Measurements from ENCODE around the gene TSPYL6. TPM values are rescaled to one million over a fixed set of nuclear protein-coding genes. Genes with fewer than 3 reads are reported as not detected.
A peak's percentile ranks its signal among the peaks of the same experiment; 100 is the strongest.

Gene TSPYL6
- total RNA-seq, 4 donors from 2014 or later: 0.32 TPM; not detected in 3

- no peak for ATAC-seq (ENCODE audit: low FRiP score)
- DNase-seq (ENCODE audit: low spot score): no peak
- TF ChIP-seq, protein P1, sequence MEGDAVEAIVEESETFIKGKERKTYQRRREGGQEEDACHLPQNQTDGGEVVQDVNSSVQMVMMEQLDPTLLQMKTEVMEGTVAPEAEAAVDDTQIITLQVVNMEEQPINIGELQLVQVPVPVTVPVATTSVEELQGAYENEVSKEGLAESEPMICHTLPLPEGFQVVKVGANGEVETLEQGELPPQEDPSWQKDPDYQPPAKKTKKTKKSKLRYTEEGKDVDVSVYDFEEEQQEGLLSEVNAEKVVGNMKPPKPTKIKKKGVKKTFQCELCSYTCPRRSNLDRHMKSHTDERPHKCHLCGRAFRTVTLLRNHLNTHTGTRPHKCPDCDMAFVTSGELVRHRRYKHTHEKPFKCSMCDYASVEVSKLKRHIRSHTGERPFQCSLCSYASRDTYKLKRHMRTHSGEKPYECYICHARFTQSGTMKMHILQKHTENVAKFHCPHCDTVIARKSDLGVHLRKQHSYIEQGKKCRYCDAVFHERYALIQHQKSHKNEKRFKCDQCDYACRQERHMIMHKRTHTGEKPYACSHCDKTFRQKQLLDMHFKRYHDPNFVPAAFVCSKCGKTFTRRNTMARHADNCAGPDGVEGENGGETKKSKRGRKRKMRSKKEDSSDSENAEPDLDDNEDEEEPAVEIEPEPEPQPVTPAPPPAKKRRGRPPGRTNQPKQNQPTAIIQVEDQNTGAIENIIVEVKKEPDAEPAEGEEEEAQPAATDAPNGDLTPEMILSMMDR (IDR thresholded peaks at IDR 0.05): no peak
Measured at GRCh38 chr2:54258166-54258565, 2.1 kb upstream of the TSPYL6 start.

DNA sequence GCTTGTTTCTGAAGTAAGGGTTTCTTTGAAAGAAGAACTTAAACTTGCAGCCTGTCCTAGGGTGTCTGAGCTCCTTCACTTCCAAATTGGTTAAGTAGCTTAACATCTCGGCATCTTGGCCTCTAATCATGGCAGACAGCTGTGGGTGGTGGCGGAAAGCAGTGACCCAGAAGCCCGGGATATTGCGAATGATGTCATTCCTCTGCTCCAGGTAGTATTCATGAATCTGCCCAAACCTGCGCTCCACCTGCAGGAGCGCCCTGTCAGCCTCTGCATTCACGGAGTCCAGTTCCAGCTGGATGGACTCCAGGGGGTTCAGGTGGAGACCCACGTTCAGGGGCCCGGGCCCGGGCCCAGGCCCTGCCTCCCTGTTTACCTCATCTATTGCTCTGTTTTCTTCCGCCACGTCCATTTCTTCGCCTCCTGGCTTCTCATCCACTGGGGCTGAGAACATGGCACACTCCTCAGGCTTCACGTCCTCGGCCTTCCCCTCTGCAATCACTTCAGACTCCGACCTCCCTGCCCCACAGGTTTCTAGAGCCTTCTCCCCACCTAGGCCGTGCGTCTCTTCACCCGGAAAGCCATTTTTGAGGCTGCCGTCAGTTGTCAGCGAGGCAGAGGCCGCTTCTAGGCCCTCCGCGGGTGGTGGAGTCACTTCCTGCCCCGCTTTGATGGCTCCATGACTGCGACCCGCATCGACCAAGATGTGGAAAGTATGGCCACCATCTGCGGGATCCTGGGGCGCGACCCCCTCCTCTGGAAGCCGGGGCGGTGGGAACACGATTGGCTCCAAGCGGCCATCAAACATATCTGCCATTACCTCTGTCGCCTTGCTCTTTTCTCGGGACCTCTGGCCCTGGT, 569 bp downstream of the TSPYL6 start:
- ATAC-seq (ENCODE audit: low FRiP score): no peak
- DNase-seq (ENCODE audit: low spot score): no peak
- TF ChIP-seq, protein P1 (IDR thresholded peaks at IDR 0.05): no peak

GRCh38 chr2:54254180-54254579, 1.8 kb downstream of the TSPYL6 start:
- no peak for DNase-seq (ENCODE audit: low spot score)
- ATAC-seq (ENCODE audit: low FRiP score): no peak
- TF ChIP-seq, protein P1 (IDR thresholded peaks at IDR 0.05): no peak

DNA sequence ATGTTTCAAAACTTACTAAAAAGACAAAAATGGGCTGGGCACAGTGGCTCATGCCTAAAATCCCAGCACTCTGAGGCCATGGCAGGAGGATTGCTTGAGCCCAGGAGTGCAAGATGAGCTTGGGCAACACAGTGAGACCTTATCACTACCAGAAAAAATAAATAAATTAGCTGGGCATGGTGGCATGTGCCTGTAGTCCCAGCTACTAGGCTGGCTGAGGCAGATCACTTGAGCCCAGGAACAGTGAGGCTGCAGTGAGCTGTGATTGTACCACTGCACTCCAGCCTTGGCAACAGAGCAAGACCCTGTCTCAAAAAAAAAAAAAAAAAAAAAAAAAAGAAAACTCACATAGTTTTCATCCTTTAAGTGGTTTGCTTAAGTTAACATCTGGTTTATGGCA, 6.4 kb downstream of the TSPYL6 start:
- ATAC-seq (ENCODE audit: low FRiP score) (no peak), DNase-seq (ENCODE audit: low spot score) (no peak)
- TF ChIP-seq, protein P1 (IDR thresholded peaks at IDR 0.05): no peak

GRCh38 chr2:54247115-54247514, 8.9 kb downstream of the TSPYL6 start:
- no peak for ATAC-seq (ENCODE audit: low FRiP score)
- TF ChIP-seq, protein P1 (IDR thresholded peaks at IDR 0.05): no peak
- DNase-seq (ENCODE audit: low spot score): no peak

DNA sequence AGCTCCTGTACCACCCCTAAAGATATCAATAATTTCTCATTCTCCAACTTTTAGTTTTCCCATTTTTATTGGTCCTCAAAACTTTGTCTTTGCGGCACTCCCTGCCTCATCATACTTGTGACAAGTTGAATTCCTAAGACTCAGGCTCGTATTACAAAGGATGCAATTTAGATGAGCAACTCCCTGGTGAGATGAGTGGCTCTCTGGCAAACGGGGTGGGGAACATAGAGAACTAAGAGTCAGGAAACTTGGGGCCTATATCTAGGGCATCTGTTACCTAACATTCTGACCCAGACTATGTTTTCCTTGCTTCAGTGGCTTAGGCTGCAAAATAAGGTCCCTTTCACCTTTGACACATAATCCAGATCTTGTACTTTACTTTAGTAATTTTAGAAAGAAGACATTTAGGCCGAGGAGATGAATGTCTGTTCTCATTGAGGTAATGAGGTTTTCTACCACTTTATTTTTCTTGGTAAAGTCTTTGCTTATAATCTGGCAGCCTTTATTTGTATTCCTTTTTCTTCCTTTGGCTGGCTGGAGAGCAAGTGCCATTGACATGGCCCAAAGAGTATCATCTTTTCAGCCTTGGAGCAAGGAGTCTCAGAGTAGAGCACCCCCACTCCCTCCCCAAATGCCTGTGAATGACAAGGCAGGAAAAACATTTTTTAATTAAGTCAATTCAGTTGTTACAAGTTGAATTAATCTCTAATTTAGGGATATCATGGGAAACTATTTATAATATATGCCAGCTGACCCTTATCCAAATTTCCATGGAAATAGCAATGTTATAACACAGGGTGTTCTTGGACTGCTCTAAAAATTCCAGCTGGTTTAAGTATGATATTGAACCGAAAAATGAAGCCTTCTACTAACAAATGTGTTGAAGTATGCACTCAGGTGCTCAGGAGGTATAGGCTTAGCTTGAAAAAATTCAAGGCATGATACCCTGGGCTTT, 15.2 kb downstream of the TSPYL6 start:
- TF ChIP-seq, protein P1 (IDR thresholded peaks at IDR 0.05): no peak
- no peak for DNase-seq (ENCODE audit: low spot score)
- ATAC-seq (ENCODE audit: low FRiP score): peak; percentile 32

Measured in omental fat pad (tissue), 4 donors.